Panc1 (cell line): ENCODE measurements around the gene GRIK5. TPM values are rescaled to one million over a fixed set of nuclear protein-coding genes. Genes with fewer than 3 reads are reported as not detected.
A peak's percentile ranks its signal among the peaks of the same experiment; 100 is the strongest.

Source experiments
- ATAC-seq: fragments of 200-7000 bp; cut with Tn5 transposase; 2 replicates; pipeline ENCODE4 v1.9.1; 2020; ENCODE audit warnings: mild to moderate bottlenecking, moderate library complexity
- BruUV-seq: library from RNA; stranded (reverse); fragments of 400-500 nt; replicated peaks from 2 replicates; lab custom pipeline; 2021; lab: Mats Ljungman, UMichigan
- CTCF ChIA-PET: fragments of 300-600 bp; sonication (Branson Sonifier 250); formaldehyde crosslinking; loops from one replicate; lab custom pipeline; 2022; ENCODE audit warnings: antibody characterized with exemption; lab: Charles Lee
- POLR2A ChIA-PET: fragments of 300-600 bp; sonication (Branson Sonifier 250); formaldehyde crosslinking; loops from one replicate; lab custom pipeline; 2022; ENCODE audit warnings: antibody characterized with exemption; lab: Charles Lee
- DNase-seq: peaks from one replicate; pipeline ENCODE4 v3.0.0-alpha.2; 2010; ENCODE audit warnings: low read depth, low spot score
- H3K27ac ChIP-seq: 2 replicates; pipeline ENCODE4 v1.5.1; 2011; ENCODE audit warnings: mild to moderate bottlenecking, low read length, inconsistent platforms
- H3K27me3 ChIP-seq: fragments of 200-500 bp; sonication (Bioruptor generic); 2 replicates; pipeline ENCODE4 v1.6.0; 2014; ENCODE audit warnings: low read length, inconsistent platforms; ENCODE audit not compliant: control insufficient read depth, insufficient read depth
- H3K36me3 ChIP-seq: fragments of 200-500 bp; sonication (Bioruptor generic); 2 replicates; pipeline ENCODE4 v1.5.1; 2014; ENCODE audit warnings: inconsistent platforms, mild to moderate bottlenecking, low read length, moderate library complexity; ENCODE audit not compliant: control insufficient read depth, insufficient read depth
- H3K4me1 ChIP-seq: 2 replicates; pipeline ENCODE4 v1.5.1; 2011; ENCODE audit warnings: inconsistent platforms, mild to moderate bottlenecking, low read length, moderate library complexity; ENCODE audit not compliant: control insufficient read depth, insufficient read depth
- H3K4me3 ChIP-seq, 2 experiments: 2 replicates each; pipeline ENCODE4 v1.5.1; 2011 to 2012; ENCODE audit warnings: low read depth in 2 of 2, low read length in 2 of 2, mild to moderate bottlenecking in 2 of 2, inconsistent platforms in 1 of 2, moderate library complexity in 1 of 2
- H3K9me3 ChIP-seq: fragments of 200-500 bp; sonication (Bioruptor generic); 2 replicates; pipeline ENCODE4 v1.5.1; 2014; ENCODE audit warnings: low read depth, mild to moderate bottlenecking, inconsistent platforms, low read length, moderate library complexity; ENCODE audit not compliant: control insufficient read depth, insufficient read depth
- CTCF ChIP-seq: fragments of 450-650 bp; IDR thresholded peaks from 2 replicates; pipeline ENCODE4 v1.5.1; 2017; ENCODE audit warnings: mild to moderate bottlenecking
- POLR2AphosphoS5 ChIP-seq: IDR thresholded peaks from 2 replicates; pipeline ENCODE4 v1.6.1; 2012; ENCODE audit warnings: mild to moderate bottlenecking, low read depth, low read length, moderate library complexity
- REST ChIP-seq, 2 experiments: IDR thresholded peaks; 2 replicates each; pipeline ENCODE4 v1.6.1; 2011 to 2012; ENCODE audit warnings: low read depth in 2 of 2, control low read depth in 1 of 2, low read length in 1 of 2, mild to moderate bottlenecking in 1 of 2, moderate library complexity in 1 of 2; ENCODE audit not compliant: insufficient read depth in 1 of 2
- SIN3A ChIP-seq: IDR thresholded peaks from 2 replicates; pipeline ENCODE4 v1.6.1; 2012; ENCODE audit warnings: low read depth, mild to moderate bottlenecking, low read length, moderate library complexity, borderline replicate concordance; ENCODE audit not compliant: insufficient read depth
- TCF7L2 ChIP-seq: IDR thresholded peaks from 2 replicates; pipeline ENCODE4 v1.6.1; 2011; ENCODE audit warnings: mild to moderate bottlenecking, low read depth, low read length, inconsistent platforms
- in situ Hi-C: cut with HindIII; loops from 2 replicates; pipeline ENCODE4 v1.10.0; 2016; ENCODE audit warnings: low sequenced_read_pairs, low pct_unique_long_range_greater_than_20kb
- intact Hi-C: fragments of 100-400 bp; cut with micrococcal nuclease; formaldehyde crosslinking; loops from one replicate; pipeline ENCODE4 v1.10.0; 2022; ENCODE audit not compliant: unreplicated experiment
- total RNA-seq: library from RNA; stranded (reverse); gene quantifications from one replicate; pipeline ENCODE4 v1.2.1, GENCODE V29; 2021; ENCODE audit not compliant: unreplicated experiment

Gene GRIK5
- total RNA-seq, 1 experiment from 2014 or later, result 0.62 TPM

- ATAC-seq, result no peak
- H3K36me3 ChIP-seq, result peaks cover 2% of the 10 kb centered on the region; the same call in 1 of the 2 replicates
- TF ChIP-seq REST (IDR thresholded peaks at IDR 0.05; ENCODE audit: insufficient read depth in 1 of 2, low read depth in 2 of 2, low read length in 1 of 2) (no peak), TCF7L2 (no peak), CTCF (no peak), POLR2AphosphoS5 (no peak), SIN3A (no peak)
- no peaks in the 10 kb centered on the region; the same call in 1 of the 2 replicates for H3K4me1 ChIP-seq
- no peaks in the 10 kb centered on the region for H3K9me3 ChIP-seq
- in situ Hi-C loops, result no loop called here
- ChIA-PET POLR2A (no interaction called here), CTCF (no interaction called here)
- no peak for DNase-seq
- intact Hi-C loops, result no loop called here
- peak overlapping the region; percentile 99 for H3K27ac ChIP-seq
- BruUV-seq, result no TSS peak
- H3K27me3 ChIP-seq, result no peaks in the 10 kb centered on the region
- peak overlapping the region; percentile 84 to 92 for H3K4me3 ChIP-seq
Observed at GRCh38 chr19:42074513-42075363, 4.7 kb upstream of the GRIK5 start.

GRCh38 chr19:42071247-42071646 lies 1.2 kb upstream of the GRIK5 start:
- Histone ChIP-seq H3K36me3 (no peaks in the 10 kb centered on the region; the same call in 1 of the 2 replicates), H3K4me1 (no peaks in the 10 kb centered on the region), H3K27me3 (no peaks in the 10 kb centered on the region), H3K27ac (no peak overlapping the region), H3K9me3 (no peaks in the 10 kb centered on the region), H3K4me3 (no peak overlapping the region)
- DNase-seq (no peak), ATAC-seq (no peak)
- no peak for TF ChIP-seq CTCF
- TF ChIP-seq POLR2AphosphoS5, result no peak
- no peak for TF ChIP-seq REST (IDR thresholded peaks at IDR 0.05; ENCODE audit: insufficient read depth in 1 of 2, low read depth in 2 of 2, low read length in 1 of 2)
- no peak for TF ChIP-seq TCF7L2
- TF ChIP-seq SIN3A, result no peak
- in situ Hi-C loops, result no loop called here
- ChIA-PET POLR2A (no interaction called here), CTCF (interaction anchor here (0.5 kb wide), 1 partner anchor 36 kb away, joined by 6 read pairs; no protein-coding TSS in a partner anchor)
- intact Hi-C loops, result no loop called here
- BruUV-seq, result no TSS peak
